ENCODE results near the gene HYAL4. TPM values are rescaled to one million over a fixed set of nuclear protein-coding genes. Genes with fewer than 3 reads are reported as not detected.
"Not testable (repeated sequence)": the region's sequence is repeated elsewhere in the genome, so short reads cannot be mapped to it uniquely, and the experiment has no call there.

Gene HYAL4
- not detected for total RNA-seq
- polyA plus RNA-seq, result not detected
- 0 to 0.30 (median 0) reads per million in 6 experiments for total RNA-seq

- Mint-ChIP-seq H3K4me3 (no peak within 1 kb of the TSS), H3K4me1 (peaks cover 0 to 5% (median 0%) of the 10 kb centered on the region in 4 donors), H3K36me3 (peaks cover 0 to 6% (median 6%) of the 10 kb centered on the region in 3 donors), H3K27me3 (peaks cover 3 to 45% (median 34%) of the 10 kb centered on the region in 5 donors), H3K9me3 (peaks cover 0 to 21% (median 9%) of the 10 kb centered on the region in 9 donors), H3K27ac (no peak within 1 kb of the TSS)
- POLR2A ChIA-PET, result no interaction called here
- DNase-seq (no peak), ATAC-seq (no peak)
Measured at GRCh38 chr7:123844712-123845219, at the start of gene HYAL4. Gene HYAL4 (plus strand): TSS chr7:123845169. CDS start chr7:123868274, 23,105 bp downstream.

GRCh38 chr7:123795917-123796316, 49.1 kb upstream of the HYAL4 start:
- no peak overlapping the region for H3K27ac Mint-ChIP-seq
- H3K27me3 Mint-ChIP-seq, result peaks cover 0 to 5% (median 0%) of the 10 kb centered on the region in 5 donors
- no peak for DNase-seq

GRCh38 chr7:123796568-123796967, 48.4 kb upstream of the HYAL4 start:
- peaks cover 0 to 5% (median 0%) of the 10 kb centered on the region in 5 donors for H3K27me3 Mint-ChIP-seq
- H3K4me1 Mint-ChIP-seq, result no peaks in the 10 kb centered on the region
- ATAC-seq, result no peak
- H3K4me3 Mint-ChIP-seq, result no peak overlapping the region
- no peaks in the 10 kb centered on the region for H3K9me3 Mint-ChIP-seq
- no peak overlapping the region for H3K27ac Mint-ChIP-seq
- POLR2A ChIA-PET, result no interaction called here
- DNase-seq, result no peak
- no peaks in the 10 kb centered on the region for H3K36me3 Mint-ChIP-seq

More at GRCh38 chr7:123795917-123796316, 49.1 kb upstream of the HYAL4 start:
- Mint-ChIP-seq H3K4me3 (no peak overlapping the region), H3K36me3 (no peaks in the 10 kb centered on the region), H3K4me1 (no peaks in the 10 kb centered on the region), H3K9me3 (no peaks in the 10 kb centered on the region)
- no peak for ATAC-seq
- POLR2A ChIA-PET, result no interaction called here

- H3K9me3 Mint-ChIP-seq, result no peaks in the 10 kb centered on the region
- H3K36me3 Mint-ChIP-seq, result no peaks in the 10 kb centered on the region
- DNase-seq, result peak in 2 of 10 donors; percentile 4 to 22
- POLR2A ChIA-PET, result no interaction called here
- peaks cover 0 to 5% (median 0%) of the 10 kb centered on the region in 5 donors for H3K27me3 Mint-ChIP-seq
- H3K4me1 Mint-ChIP-seq, result no peaks in the 10 kb centered on the region
- no peak for ATAC-seq
- no peak overlapping the region for H3K27ac Mint-ChIP-seq
- no peak overlapping the region for H3K4me3 Mint-ChIP-seq
Measured at GRCh38 chr7:123797673-123798531, 47.1 kb upstream of the HYAL4 start.

- H3K9me3 Mint-ChIP-seq, result no peaks in the 10 kb centered on the region
- POLR2A ChIA-PET, result no interaction called here
Measured at GRCh38 chr7:123798532-123799188, 46.3 kb upstream of the HYAL4 start.

GRCh38 chr7:123802249-123802648, 42.7 kb upstream of the HYAL4 start:
- H3K36me3 Mint-ChIP-seq, result no peaks in the 10 kb centered on the region
- H3K27me3 Mint-ChIP-seq, result peaks cover 0 to 2% (median 0%) of the 10 kb centered on the region in 5 donors
- no peak for ATAC-seq
- no peak overlapping the region for H3K27ac Mint-ChIP-seq
- POLR2A ChIA-PET, result no interaction called here
- H3K9me3 Mint-ChIP-seq, result no peaks in the 10 kb centered on the region
- no peaks in the 10 kb centered on the region for H3K4me1 Mint-ChIP-seq
- H3K4me3 Mint-ChIP-seq, result no peak overlapping the region
- no peak for DNase-seq

More at GRCh38 chr7:123798532-123799188, 46.3 kb upstream of the HYAL4 start:
- H3K4me1 Mint-ChIP-seq, result no peaks in the 10 kb centered on the region
- H3K27me3 Mint-ChIP-seq, result peaks cover 0 to 4% (median 0%) of the 10 kb centered on the region in 5 donors
- no peaks in the 10 kb centered on the region for H3K36me3 Mint-ChIP-seq
- no peak for DNase-seq
- H3K4me3 Mint-ChIP-seq, result no peak overlapping the region
- H3K27ac Mint-ChIP-seq, result no peak overlapping the region
- no peak for ATAC-seq

GRCh38 chr7:123805287-123805686, 39.7 kb upstream of the HYAL4 start:
- Mint-ChIP-seq H3K36me3 (peaks cover 0 to 12% (median 0%) of the 10 kb centered on the region in 3 donors), H3K4me3 (no peak overlapping the region), H3K9me3 (peaks cover 0 to 14% (median 3%) of the 10 kb centered on the region in 9 donors), H3K27ac (no peak overlapping the region), H3K27me3 (peaks cover 0 to 3% (median 1%) of the 10 kb centered on the region in 5 donors), H3K4me1 (no peaks in the 10 kb centered on the region)
- no peak for DNase-seq
- POLR2A ChIA-PET, result no interaction called here
- ATAC-seq, result no peak

- POLR2A ChIA-PET, result no interaction called here
- H3K27me3 Mint-ChIP-seq, result peaks cover 0 to 3% (median 1%) of the 10 kb centered on the region in 5 donors
- DNase-seq, result no peak
- peaks cover 0 to 12% (median 0%) of the 10 kb centered on the region in 3 donors for H3K36me3 Mint-ChIP-seq
- no peak overlapping the region for H3K4me3 Mint-ChIP-seq
- H3K9me3 Mint-ChIP-seq, result peaks cover 0 to 23% (median 10%) of the 10 kb centered on the region in 9 donors
- H3K27ac Mint-ChIP-seq, result no peak overlapping the region
- no peak for ATAC-seq
- H3K4me1 Mint-ChIP-seq, result no peaks in the 10 kb centered on the region
Measured at GRCh38 chr7:123809471-123809870, 35.5 kb upstream of the HYAL4 start.

- ATAC-seq (no peak), DNase-seq (no peak)
- H3K4me1 Mint-ChIP-seq, result no peaks in the 10 kb centered on the region
- H3K27me3 Mint-ChIP-seq, result peaks cover 0 to 3% (median 1%) of the 10 kb centered on the region in 5 donors
- H3K9me3 Mint-ChIP-seq, result peaks cover 0 to 23% (median 10%) of the 10 kb centered on the region in 9 donors
- H3K27ac Mint-ChIP-seq, result no peak overlapping the region
- POLR2A ChIA-PET, result no interaction called here
- no peak overlapping the region for H3K4me3 Mint-ChIP-seq
- H3K36me3 Mint-ChIP-seq, result peaks cover 0 to 12% (median 0%) of the 10 kb centered on the region in 3 donors
Measured at GRCh38 chr7:123811056-123811455, 33.9 kb upstream of the HYAL4 start.

- DNase-seq (no peak), ATAC-seq (no peak)
- Mint-ChIP-seq H3K4me1 (no peaks in the 10 kb centered on the region), H3K9me3 (peaks cover 0 to 2% (median 0%) of the 10 kb centered on the region in 9 donors), H3K4me3 (no peak overlapping the region), H3K27me3 (no peaks in the 10 kb centered on the region), H3K27ac (no peak overlapping the region), H3K36me3 (peaks cover 0 to 3% (median 0%) of the 10 kb centered on the region in 3 donors)
- POLR2A ChIA-PET, result no interaction called here
Measured at GRCh38 chr7:123816916-123817315, 28.1 kb upstream of the HYAL4 start.

GRCh38 chr7:123819001-123819400, 26.0 kb upstream of the HYAL4 start:
- ATAC-seq (no peak), DNase-seq (no peak)
- peaks cover 0 to 2% (median 0%) of the 10 kb centered on the region in 4 donors for H3K4me1 Mint-ChIP-seq
- peaks cover 0 to 3% (median 0%) of the 10 kb centered on the region in 3 donors for H3K36me3 Mint-ChIP-seq
- no peaks in the 10 kb centered on the region for H3K27me3 Mint-ChIP-seq
- H3K27ac Mint-ChIP-seq, result no peak overlapping the region
- H3K4me3 Mint-ChIP-seq, result no peak overlapping the region
- H3K9me3 Mint-ChIP-seq, result no peaks in the 10 kb centered on the region
- POLR2A ChIA-PET, result no interaction called here

GRCh38 chr7:123819795-123820194, 25.2 kb upstream of the HYAL4 start:
- H3K36me3 Mint-ChIP-seq, H3K27ac Mint-ChIP-seq, POLR2A ChIA-PET, H3K4me3 Mint-ChIP-seq, H3K4me1 Mint-ChIP-seq, H3K9me3 Mint-ChIP-seq, H3K27me3 Mint-ChIP-seq, ATAC-seq, DNase-seq: not testable (repeated sequence)

- POLR2A ChIA-PET, result no interaction called here
- Mint-ChIP-seq H3K9me3 (no peaks in the 10 kb centered on the region), H3K4me3 (no peak overlapping the region), H3K27me3 (no peaks in the 10 kb centered on the region), H3K36me3 (peaks cover 0 to 3% (median 0%) of the 10 kb centered on the region in 3 donors), H3K4me1 (peaks cover 5 to 14% (median 9%) of the 10 kb centered on the region in 4 donors), H3K27ac (no peak overlapping the region)
- ATAC-seq (no peak), DNase-seq (no peak)
Measured at GRCh38 chr7:123820864-123821263, 24.1 kb upstream of the HYAL4 start.

Measured in naive thymus-derived CD8-positive, alpha-beta T cell (primary cell).